Measurements from ENCODE around the gene MAPT.
A peak's percentile ranks its signal among the peaks of the same experiment; 100 is the strongest.

Gene MAPT

GRCh38 chr17:46043606-46044005 is 149.3 kb downstream of the MAPT start:
- H3K4me3 ChIP-seq (ENCODE audit: low read depth, low read length) = no peak overlapping the region
- no peak for TF ChIP-seq CTCF (conservative IDR thresholded peaks at IDR 0.05; ENCODE audit: low read depth, low read length)
- no peak for DNase-seq (ENCODE audit: low read depth)

GRCh38 chr17:46044286-46044928 is 150.1 kb downstream of the MAPT start:
- peak; percentile 90 for TF ChIP-seq CTCF (conservative IDR thresholded peaks at IDR 0.05; ENCODE audit: low read depth, low read length)
- peak; percentile 97 for DNase-seq (ENCODE audit: low read depth)
- H3K4me3 ChIP-seq (ENCODE audit: low read depth, low read length) = no peak overlapping the region

- no peak overlapping the region for H3K4me3 ChIP-seq (ENCODE audit: low read depth, low read length)
- DNase-seq (ENCODE audit: low read depth) = no peak
- TF ChIP-seq CTCF (conservative IDR thresholded peaks at IDR 0.05; ENCODE audit: low read depth, low read length) = no peak
These were observed 150.6 kb downstream of the MAPT start for GRCh38 chr17:46044989-46045388.

GRCh38 chr17:46045639-46046038 is 151.3 kb downstream of the MAPT start:
- no peak for DNase-seq (ENCODE audit: low read depth)
- TF ChIP-seq CTCF (conservative IDR thresholded peaks at IDR 0.05; ENCODE audit: low read depth, low read length) = no peak
- H3K4me3 ChIP-seq (ENCODE audit: low read depth, low read length) = no peak overlapping the region

GRCh38 chr17:46046957-46047356 is 152.6 kb downstream of the MAPT start:
- TF ChIP-seq CTCF (conservative IDR thresholded peaks at IDR 0.05; ENCODE audit: low read depth, low read length) = no peak
- H3K4me3 ChIP-seq (ENCODE audit: low read depth, low read length) = no peak overlapping the region
- peak; percentile 59 for DNase-seq (ENCODE audit: low read depth)

- no peak overlapping the region for H3K4me3 ChIP-seq (ENCODE audit: low read depth, low read length)
- no peak for DNase-seq (ENCODE audit: low read depth)
- TF ChIP-seq CTCF (conservative IDR thresholded peaks at IDR 0.05; ENCODE audit: low read depth, low read length) = no peak
These were observed 153.0 kb downstream of the MAPT start for GRCh38 chr17:46047398-46047797.

- no peak overlapping the region for H3K4me3 ChIP-seq (ENCODE audit: low read depth, low read length)
- DNase-seq (ENCODE audit: low read depth) = no peak
- no peak for TF ChIP-seq CTCF (conservative IDR thresholded peaks at IDR 0.05; ENCODE audit: low read depth, low read length)
These were observed 153.5 kb downstream of the MAPT start for GRCh38 chr17:46047856-46048255.
